Left ventricle myocardium inferior (tissue), 1 donor: ENCODE measurements around the gene YAP1. TPM values are rescaled to one million over a fixed set of nuclear protein-coding genes. Genes with fewer than 3 reads are reported as not detected.

Experiments
- DNase-seq: peaks from one replicate; pipeline ENCODE4 v3.0.0-alpha.2; 2020
- H3K27ac ChIP-seq: fragments of 200-600 bp; replicated peaks from 2 replicates; pipeline ENCODE4 v1.8.0; 2021
- H3K27me3 ChIP-seq: fragments of 200-600 bp; 2 replicates; pipeline ENCODE4 v1.8.0; 2021; ENCODE audit warnings: low read depth
- H3K36me3 ChIP-seq: fragments of 200-600 bp; 2 replicates; pipeline ENCODE4 v1.8.0; 2021
- H3K4me1 ChIP-seq: fragments of 200-600 bp; 2 replicates; pipeline ENCODE4 v1.8.0; 2021
- H3K4me3 ChIP-seq: fragments of 200-600 bp; 2 replicates; pipeline ENCODE4 v1.8.0; 2021; ENCODE audit warnings: mild to moderate bottlenecking, moderate library complexity
- H3K9me3 ChIP-seq: fragments of 200-600 bp; replicated peaks from 2 replicates; pipeline ENCODE4 v1.8.0; 2021
- intact Hi-C: fragments of 100-400 bp; cut with micrococcal nuclease; formaldehyde crosslinking; loops from one replicate; pipeline ENCODE4 v1.11.0; 2022
- total RNA-seq: library from RNA; stranded (reverse); fragmentation: NEBNext Ultra II Directional; extraction: Animal tissue kit (Norgen Biotek cat#: 25700); gene quantifications from one replicate; pipeline ENCODE4 v1.2.1, GENCODE V29; 2021
- TF ChIP-seq, protein P1 (sequence below): fragments of 200-600 bp; IDR thresholded peaks from 2 replicates; pipeline ENCODE4 v1.8.0; 2021; ENCODE audit warnings: antibody characterized with exemption, mild to moderate bottlenecking, borderline replicate concordance
- donor health status: DM: no; HTN: yes; CAD: no; lungs with severe emphysema.

YAP1 gene
- total RNA-seq, 1 donor from 2014 or later, result 67.9 TPM

DNA sequence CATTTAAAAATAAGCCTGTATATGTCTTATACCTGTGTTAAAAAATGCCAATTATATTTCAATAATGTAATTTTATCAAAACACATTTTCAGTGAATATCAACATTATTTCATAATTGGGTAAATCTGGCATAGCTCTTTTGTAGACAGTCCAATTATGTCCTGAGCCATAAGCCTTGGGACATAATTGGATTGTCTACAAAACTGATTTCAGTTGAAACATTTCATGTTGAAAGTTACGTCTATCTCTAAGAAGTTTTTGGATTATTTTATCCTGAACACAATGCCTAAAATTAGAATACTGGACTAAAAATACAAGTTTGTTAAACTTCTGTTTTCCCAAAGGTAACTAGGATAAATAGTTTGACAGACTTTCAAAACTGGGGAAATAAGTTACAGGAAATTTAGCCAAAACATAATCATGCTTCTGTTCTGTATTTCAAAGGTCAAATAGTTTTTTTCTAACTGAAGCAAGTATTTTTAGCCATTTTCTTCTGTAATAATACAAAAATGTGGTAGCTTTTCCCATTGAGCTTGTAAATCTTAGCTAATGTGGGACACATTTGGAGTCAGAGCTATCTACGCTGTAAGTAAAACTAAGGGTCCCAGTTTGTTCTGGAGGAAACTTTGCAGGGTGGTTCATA is 106.3 kb downstream of the YAP1 start:
- DNase-seq, result no peak
- TF ChIP-seq, protein P1, sequence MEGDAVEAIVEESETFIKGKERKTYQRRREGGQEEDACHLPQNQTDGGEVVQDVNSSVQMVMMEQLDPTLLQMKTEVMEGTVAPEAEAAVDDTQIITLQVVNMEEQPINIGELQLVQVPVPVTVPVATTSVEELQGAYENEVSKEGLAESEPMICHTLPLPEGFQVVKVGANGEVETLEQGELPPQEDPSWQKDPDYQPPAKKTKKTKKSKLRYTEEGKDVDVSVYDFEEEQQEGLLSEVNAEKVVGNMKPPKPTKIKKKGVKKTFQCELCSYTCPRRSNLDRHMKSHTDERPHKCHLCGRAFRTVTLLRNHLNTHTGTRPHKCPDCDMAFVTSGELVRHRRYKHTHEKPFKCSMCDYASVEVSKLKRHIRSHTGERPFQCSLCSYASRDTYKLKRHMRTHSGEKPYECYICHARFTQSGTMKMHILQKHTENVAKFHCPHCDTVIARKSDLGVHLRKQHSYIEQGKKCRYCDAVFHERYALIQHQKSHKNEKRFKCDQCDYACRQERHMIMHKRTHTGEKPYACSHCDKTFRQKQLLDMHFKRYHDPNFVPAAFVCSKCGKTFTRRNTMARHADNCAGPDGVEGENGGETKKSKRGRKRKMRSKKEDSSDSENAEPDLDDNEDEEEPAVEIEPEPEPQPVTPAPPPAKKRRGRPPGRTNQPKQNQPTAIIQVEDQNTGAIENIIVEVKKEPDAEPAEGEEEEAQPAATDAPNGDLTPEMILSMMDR, result no peak
- H3K36me3 ChIP-seq, result peaks cover 16% of the 10 kb centered on the region
- peak overlapping the region; percentile 63 for H3K27ac ChIP-seq
- H3K9me3 ChIP-seq, result no peaks in the 10 kb centered on the region
- intact Hi-C loops, result no loop called here
- H3K4me3 ChIP-seq, result no peak overlapping the region
- H3K27me3 ChIP-seq, result no peaks in the 10 kb centered on the region
- H3K4me1 ChIP-seq, result peaks cover 42% of the 10 kb centered on the region

DNA sequence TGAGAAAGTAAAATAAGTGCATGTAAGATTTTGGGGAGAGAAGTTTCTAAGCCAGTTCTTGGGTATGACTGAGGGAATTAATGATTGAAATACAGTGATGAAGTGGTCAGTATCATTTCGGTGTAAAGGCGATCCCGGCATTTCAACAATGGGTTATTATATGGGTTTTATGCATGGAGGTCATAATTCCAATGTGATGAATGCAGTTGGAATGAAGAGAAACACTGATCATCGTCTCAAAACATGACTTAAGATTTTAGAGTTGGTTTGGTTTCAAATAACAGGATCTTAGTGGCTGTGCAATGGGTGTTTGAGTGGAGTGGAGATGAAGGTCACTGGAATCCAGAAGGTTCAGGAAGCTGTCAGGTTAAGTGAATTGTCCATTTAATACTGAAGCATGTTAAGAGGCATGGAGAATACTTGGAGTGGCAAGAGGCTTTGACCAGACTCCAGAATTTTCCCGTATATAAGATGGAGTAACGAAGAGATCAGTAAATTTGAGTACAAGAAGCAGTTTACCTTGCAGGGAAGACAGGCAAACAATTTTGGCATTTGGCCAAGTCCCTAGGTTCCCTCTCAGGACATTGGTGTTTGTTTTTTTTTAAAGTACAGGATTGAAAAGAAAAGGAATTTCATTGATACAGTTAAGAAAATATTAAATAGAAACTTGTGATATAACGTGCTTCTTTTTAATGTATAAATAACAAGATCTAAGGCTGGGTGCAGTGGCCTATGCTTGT is 110.7 kb downstream of the YAP1 start:
- Histone ChIP-seq H3K4me3 (no peak overlapping the region), H3K27ac (no peak overlapping the region), H3K27me3 (no peaks in the 10 kb centered on the region), H3K9me3 (no peaks in the 10 kb centered on the region), H3K4me1 (peaks cover 39% of the 10 kb centered on the region), H3K36me3 (peaks cover 24% of the 10 kb centered on the region)
- intact Hi-C loops, result no loop called here
- DNase-seq, result no peak
- TF ChIP-seq, protein P1, result no peak

DNA sequence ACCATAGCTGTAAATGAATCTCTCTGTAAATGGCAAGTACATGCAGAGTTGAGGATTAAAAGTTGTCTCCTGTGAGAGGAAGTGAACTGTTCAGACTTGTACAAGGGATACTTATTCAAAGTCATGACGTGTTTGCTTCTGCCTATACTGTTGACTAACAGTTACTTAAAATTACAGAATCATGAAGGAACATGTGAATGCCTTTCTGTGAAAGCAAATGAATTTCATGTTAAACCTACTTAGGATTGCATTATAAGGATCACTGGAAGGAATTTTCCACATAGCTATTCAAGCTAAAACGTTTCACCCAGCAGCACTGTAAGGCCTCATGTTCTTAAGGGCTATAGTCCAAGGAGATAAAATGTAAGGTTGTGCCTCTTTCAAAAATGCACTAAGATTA is 113.6 kb downstream of the YAP1 start:
- no peaks in the 10 kb centered on the region for H3K27me3 ChIP-seq
- peaks cover 39% of the 10 kb centered on the region for H3K36me3 ChIP-seq
- no peak overlapping the region for H3K4me3 ChIP-seq
- peaks cover 33% of the 10 kb centered on the region for H3K4me1 ChIP-seq
- no peak for DNase-seq
- TF ChIP-seq, protein P1, result no peak
- intact Hi-C loops, result no loop called here
- no peak overlapping the region for H3K27ac ChIP-seq
- no peaks in the 10 kb centered on the region for H3K9me3 ChIP-seq

DNA sequence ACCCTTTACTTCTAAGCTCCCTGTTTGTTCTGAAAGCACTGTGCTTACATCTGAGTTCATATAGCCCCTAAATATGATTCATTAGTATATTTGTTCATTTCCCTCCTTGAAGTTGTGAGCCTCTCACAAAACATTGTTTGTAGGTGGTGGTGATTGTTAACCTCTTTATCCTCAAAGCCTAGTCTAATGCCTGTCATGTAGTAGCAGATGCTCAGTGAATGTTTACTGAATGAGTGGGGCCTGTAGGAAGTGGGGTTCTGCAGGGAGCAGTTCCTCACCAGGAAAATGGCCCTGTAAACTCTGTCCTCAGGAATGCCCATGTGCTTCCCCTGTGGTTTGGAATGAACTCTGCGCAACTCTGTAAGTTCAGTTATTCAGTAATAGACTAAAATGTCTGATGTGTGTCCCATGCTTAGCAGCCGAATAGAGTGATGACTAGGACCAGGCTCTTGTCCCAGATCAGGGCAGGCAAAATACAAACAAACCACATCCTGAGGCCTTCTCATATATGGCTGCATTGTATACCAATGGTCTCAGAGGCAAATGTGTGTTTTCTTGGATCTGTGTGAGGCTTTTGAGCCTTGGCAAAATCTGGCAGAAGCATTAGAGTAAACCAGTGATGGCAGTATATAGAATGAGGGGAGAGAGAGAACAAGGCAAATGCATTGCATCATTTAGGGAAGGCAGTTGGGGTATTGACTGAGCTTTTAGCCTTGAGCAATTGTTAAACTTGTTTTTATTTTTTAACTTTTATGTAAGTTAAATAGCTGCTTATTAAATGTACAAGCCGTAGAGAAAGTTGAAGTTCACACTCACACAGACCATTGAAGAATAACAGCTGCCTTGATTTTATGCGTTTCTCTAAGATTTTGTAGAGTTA is 115.7 kb downstream of the YAP1 start:
- H3K27ac ChIP-seq, result no peak overlapping the region
- DNase-seq, result no peak
- H3K9me3 ChIP-seq, result no peaks in the 10 kb centered on the region
- peaks cover 45% of the 10 kb centered on the region for H3K4me1 ChIP-seq
- intact Hi-C loops, result no loop called here
- H3K4me3 ChIP-seq, result no peak overlapping the region
- TF ChIP-seq, protein P1, result no peak
- peaks cover 54% of the 10 kb centered on the region for H3K36me3 ChIP-seq
- H3K27me3 ChIP-seq, result no peaks in the 10 kb centered on the region

- intact Hi-C loops, result no loop called here
- Histone ChIP-seq H3K9me3 (no peaks in the 10 kb centered on the region), H3K4me1 (peaks cover 45% of the 10 kb centered on the region), H3K27me3 (no peaks in the 10 kb centered on the region), H3K4me3 (no peak overlapping the region), H3K27ac (no peak overlapping the region), H3K36me3 (peaks cover 58% of the 10 kb centered on the region)
- DNase-seq, result no peak
- TF ChIP-seq, protein P1, result no peak
Measured at GRCh38 chr11:102226702-102227490, 116.6 kb downstream of the YAP1 start.
